Choroid plexus epithelial cell (primary cell): Measurements from ENCODE around the gene SLC12A8.

ENCODE experiments used
- DNase-seq: peaks from one replicate; pipeline ENCODE4 v3.0.0-alpha.2; 2010; ENCODE audit warnings: low read depth
- H3K4me3 ChIP-seq: 2 replicates; pipeline ENCODE4 v1.5.1; 2011; ENCODE audit warnings: low read depth, mild to moderate bottlenecking, control low read depth, low read length, moderate library complexity
- TF ChIP-seq, protein P1 (sequence below): conservative IDR thresholded peaks from 2 replicates; pipeline ENCODE4 v1.5.1; 2011; ENCODE audit warnings: low read depth, mild to moderate bottlenecking, control low read depth, inconsistent platforms, low read length, moderate library complexity

SLC12A8 gene

DNA sequence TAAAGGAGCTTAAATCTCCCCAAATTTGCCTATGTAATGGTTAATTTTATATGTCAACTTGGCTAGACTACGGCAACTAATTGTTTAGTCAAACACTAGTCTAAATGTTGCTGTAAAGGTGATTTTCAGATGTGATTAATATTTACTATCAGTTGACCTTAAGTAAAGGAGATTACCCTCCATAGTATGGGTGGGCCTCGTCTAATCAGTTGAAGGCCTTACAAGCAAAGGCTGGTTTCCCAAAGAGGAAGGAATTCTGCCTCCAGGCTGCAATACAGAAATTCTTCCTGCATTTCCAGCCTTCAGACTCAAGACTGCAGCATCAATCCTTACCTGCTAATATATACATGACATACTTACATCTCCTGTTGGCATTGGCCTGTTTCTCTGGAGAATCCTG is 23.6 kb downstream of the SLC12A8 start:
- H3K4me3 ChIP-seq, result no peak overlapping the region
- DNase-seq, result no peak
- TF ChIP-seq, protein P1, sequence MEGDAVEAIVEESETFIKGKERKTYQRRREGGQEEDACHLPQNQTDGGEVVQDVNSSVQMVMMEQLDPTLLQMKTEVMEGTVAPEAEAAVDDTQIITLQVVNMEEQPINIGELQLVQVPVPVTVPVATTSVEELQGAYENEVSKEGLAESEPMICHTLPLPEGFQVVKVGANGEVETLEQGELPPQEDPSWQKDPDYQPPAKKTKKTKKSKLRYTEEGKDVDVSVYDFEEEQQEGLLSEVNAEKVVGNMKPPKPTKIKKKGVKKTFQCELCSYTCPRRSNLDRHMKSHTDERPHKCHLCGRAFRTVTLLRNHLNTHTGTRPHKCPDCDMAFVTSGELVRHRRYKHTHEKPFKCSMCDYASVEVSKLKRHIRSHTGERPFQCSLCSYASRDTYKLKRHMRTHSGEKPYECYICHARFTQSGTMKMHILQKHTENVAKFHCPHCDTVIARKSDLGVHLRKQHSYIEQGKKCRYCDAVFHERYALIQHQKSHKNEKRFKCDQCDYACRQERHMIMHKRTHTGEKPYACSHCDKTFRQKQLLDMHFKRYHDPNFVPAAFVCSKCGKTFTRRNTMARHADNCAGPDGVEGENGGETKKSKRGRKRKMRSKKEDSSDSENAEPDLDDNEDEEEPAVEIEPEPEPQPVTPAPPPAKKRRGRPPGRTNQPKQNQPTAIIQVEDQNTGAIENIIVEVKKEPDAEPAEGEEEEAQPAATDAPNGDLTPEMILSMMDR, result no peak

- TF ChIP-seq, protein P1, result no peak
- H3K4me3 ChIP-seq, result no peak overlapping the region
- DNase-seq, result no peak
Observed at GRCh38 chr3:125187599-125187910, 25.0 kb downstream of the SLC12A8 start.

DNA sequence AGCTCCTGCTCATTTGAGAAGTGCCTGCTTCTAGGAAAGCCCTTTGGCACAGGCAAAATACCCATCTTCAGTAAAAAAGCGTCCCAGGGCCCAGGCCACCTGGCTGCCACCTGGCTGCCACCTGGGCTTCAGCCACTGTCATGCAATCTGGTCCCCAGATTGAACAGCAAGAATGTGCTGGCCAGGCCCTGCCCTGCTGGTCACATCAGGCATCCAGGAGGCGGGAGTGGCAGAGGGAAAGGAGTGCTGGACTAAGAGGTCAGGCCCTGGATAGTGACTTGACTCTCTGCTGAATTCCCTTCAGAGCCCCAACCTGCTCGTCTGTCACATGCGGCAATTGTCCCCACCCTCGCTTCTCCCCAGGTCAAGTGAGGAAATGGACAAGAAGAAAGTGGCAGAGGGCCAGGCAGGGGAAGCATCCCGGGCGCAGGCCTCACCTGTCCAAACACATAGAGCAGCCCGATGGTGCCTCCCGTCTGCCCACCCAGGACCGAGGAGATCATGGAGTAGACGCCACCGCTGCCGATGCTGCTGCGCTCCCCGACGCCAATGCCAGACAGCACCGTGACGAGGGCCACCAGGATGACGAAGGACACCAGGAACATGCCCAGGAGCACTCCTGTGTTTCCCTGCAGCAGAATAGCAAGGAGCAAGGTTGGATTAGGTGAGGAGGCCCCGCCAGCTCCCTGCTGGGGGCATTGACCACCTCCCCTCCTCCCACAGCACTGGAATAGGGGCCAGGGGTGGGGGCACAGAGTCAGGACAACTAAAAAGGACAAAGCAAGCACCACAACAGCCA is 25.5 kb downstream of the SLC12A8 start:
- no peak for DNase-seq
- TF ChIP-seq, protein P1, result no peak
- no peak overlapping the region for H3K4me3 ChIP-seq

DNA sequence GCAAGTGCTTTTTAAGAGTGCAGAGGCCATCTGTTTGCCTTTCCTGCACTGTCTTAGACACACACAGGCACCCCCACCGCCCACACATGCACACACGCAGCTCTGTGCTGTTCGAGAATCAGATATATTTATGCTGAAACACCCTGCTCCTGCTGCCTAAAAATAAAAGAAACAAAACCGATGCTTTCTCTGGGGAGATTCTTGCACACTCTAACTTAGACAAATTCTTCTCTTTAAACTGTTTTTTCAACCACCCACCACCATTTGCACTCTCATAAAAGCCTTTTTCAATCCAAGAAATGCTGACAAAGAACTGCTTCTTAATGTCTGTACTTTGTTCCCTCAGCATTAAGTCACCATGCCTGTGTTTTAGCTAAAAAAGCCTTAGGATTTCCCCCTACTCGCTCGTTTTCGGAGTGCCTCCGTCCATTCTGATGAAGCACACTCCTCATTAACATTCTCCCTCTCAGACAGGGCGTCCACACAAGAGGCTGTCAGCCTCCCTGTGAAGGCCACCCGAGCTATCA is 26.2 kb downstream of the SLC12A8 start:
- TF ChIP-seq, protein P1, result no peak
- DNase-seq, result peak; percentile 56
- H3K4me3 ChIP-seq, result no peak overlapping the region

GRCh38 chr3:125185805-125186204 is 26.7 kb downstream of the SLC12A8 start:
- TF ChIP-seq, protein P1, result no peak
- no peak for DNase-seq
- no peak overlapping the region for H3K4me3 ChIP-seq

GRCh38 chr3:125179884-125180240 is 32.7 kb downstream of the SLC12A8 start:
- TF ChIP-seq, protein P1, result no peak
- H3K4me3 ChIP-seq, result no peak overlapping the region
- no peak for DNase-seq

GRCh38 chr3:125179143-125179883 is 33.2 kb downstream of the SLC12A8 start:
- no peak overlapping the region for H3K4me3 ChIP-seq
- no peak for DNase-seq
- TF ChIP-seq, protein P1, result no peak
